ENCODE measurements around the gene SNX25.

GRCh38 chr4:185298728-185299430 lies 89.5 kb downstream of the SNX25 start:
- TF ChIP-seq RARB (CRISPR knock-in tag; IDR thresholded peaks at IDR 0.05) (no peak), ZC3H10 (CRISPR knock-in tag; IDR thresholded peaks at IDR 0.05) (no peak), TSHZ2 (CRISPR knock-in tag; IDR thresholded peaks at IDR 0.05) (no peak), CSRNP3 (CRISPR knock-in tag; IDR thresholded peaks at IDR 0.05) (no peak), ZNF8 (CRISPR knock-in tag; IDR thresholded peaks at IDR 0.05) (no peak), POU6F1 (CRISPR knock-in tag; IDR thresholded peaks at IDR 0.05; ENCODE audit: borderline replicate concordance, low read depth) (no peak), CREB5 (CRISPR knock-in tag; IDR thresholded peaks at IDR 0.05; ENCODE audit: low read depth) (no peak), PPARA (CRISPR knock-in tag; IDR thresholded peaks at IDR 0.05; ENCODE audit: borderline replicate concordance) (no peak), ZNF70 (CRISPR knock-in tag; IDR thresholded peaks at IDR 0.05) (no peak), ZFP30 (CRISPR knock-in tag; IDR thresholded peaks at IDR 0.05) (no peak)
